Kidney glomerular epithelial cell (primary cell): ENCODE measurements around the gene PROSER2.

ENCODE experiments used
- DNase-seq: peaks from one replicate; lab custom pipeline; 2025; lab: John Stamatoyannopoulos, UW

Gene PROSER2

GRCh38 chr10:11908536-11908935 lies 85.4 kb downstream of the PROSER2 start:
- no peak for DNase-seq

GRCh38 chr10:11908991-11909390 lies 85.8 kb downstream of the PROSER2 start:
- no peak for DNase-seq

GRCh38 chr10:11909618-11910017 lies 86.5 kb downstream of the PROSER2 start:
- no peak for DNase-seq

- no peak for DNase-seq
Observed at GRCh38 chr10:11910102-11910501, 86.9 kb downstream of the PROSER2 start.

- DNase-seq, result no peak
Observed at GRCh38 chr10:11913079-11913641, 90.0 kb downstream of the PROSER2 start.

- no peak for DNase-seq
Observed at GRCh38 chr10:11918384-11918783, 95.2 kb downstream of the PROSER2 start.

- DNase-seq, result no peak
Observed at GRCh38 chr10:11919271-11919670, 96.1 kb downstream of the PROSER2 start.
